ENCODE measurements around the gene OSBPL10.
A peak's percentile ranks its signal among the peaks of the same experiment; 100 is the strongest.
"Not testable (repeated sequence)": the region's sequence is repeated elsewhere in the genome, so short reads cannot be mapped to it uniquely, and the experiment has no call there.

Gene OSBPL10, protein sequence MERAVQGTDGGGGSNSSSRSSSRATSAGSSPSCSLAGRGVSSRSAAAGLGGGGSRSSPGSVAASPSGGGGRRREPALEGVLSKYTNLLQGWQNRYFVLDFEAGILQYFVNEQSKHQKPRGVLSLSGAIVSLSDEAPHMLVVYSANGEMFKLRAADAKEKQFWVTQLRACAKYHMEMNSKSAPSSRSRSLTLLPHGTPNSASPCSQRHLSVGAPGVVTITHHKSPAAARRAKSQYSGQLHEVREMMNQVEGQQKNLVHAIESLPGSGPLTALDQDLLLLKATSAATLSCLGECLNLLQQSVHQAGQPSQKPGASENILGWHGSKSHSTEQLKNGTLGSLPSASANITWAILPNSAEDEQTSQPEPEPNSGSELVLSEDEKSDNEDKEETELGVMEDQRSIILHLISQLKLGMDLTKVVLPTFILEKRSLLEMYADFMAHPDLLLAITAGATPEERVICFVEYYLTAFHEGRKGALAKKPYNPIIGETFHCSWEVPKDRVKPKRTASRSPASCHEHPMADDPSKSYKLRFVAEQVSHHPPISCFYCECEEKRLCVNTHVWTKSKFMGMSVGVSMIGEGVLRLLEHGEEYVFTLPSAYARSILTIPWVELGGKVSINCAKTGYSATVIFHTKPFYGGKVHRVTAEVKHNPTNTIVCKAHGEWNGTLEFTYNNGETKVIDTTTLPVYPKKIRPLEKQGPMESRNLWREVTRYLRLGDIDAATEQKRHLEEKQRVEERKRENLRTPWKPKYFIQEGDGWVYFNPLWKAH

GRCh38 chr3:31981206-31982181, at the start of gene OSBPL10, which contains the start of gene ZNF860:
TSS of gene OSBPL10 (minus strand) at chr3:31981262. CDS start at chr3:31981179, 83 bp downstream.
TSS of gene ZNF860 (plus strand) at chr3:31981750. CDS start at chr3:31989080, 7,330 bp downstream.
- DNase-seq (ENCODE audit: low spot score), result peak; percentile 63

DNA sequence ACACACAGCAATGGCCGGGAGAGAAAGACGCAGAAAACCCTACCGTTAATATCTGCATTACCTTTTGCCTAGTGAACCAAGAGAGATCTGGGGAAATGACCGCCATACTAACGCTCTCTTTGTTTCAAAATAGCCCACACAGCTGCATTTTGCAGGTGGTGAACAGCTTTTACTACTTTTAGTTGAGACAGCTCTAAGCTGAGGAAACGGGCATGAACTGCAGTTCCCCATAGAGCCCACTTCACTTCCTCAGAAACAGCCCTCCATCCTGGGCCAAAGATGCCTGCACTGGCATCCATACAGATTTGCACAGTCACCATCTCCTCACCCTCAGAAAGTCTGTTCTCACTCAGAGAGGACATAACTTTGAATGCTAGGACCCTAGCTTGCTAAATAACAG, 45.5 kb upstream of the OSBPL10 start:
- no peak for DNase-seq (ENCODE audit: low spot score)

- no peak for DNase-seq (ENCODE audit: low spot score)
Measured at GRCh38 chr3:32022947-32023346, 41.9 kb upstream of the OSBPL10 start.

- DNase-seq (ENCODE audit: low spot score), result no peak
Measured at GRCh38 chr3:32021748-32022147, 40.7 kb upstream of the OSBPL10 start.

DNA sequence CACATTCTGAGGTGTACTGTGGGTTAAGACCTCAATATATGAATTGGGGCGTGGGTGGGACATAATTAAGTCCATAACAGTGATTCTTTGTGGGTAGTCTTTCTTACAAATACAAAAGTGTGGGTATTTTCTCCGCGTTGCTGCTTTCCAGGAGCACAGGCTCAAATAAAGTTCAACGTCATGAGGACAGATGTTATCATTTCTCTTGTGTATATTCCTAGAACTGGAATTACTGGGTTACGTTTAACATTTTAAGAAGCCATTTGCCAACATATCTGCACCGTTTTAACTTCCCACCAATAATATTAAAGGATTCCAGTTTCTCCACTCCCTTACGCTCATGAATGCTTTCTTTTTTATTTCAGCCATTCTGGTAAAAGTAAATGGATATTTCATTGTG, 40.1 kb upstream of the OSBPL10 start:
- no peak for DNase-seq (ENCODE audit: low spot score)

GRCh38 chr3:32018757-32019564, 37.9 kb upstream of the OSBPL10 start:
- DNase-seq (ENCODE audit: low spot score), result peak; percentile 46

DNA sequence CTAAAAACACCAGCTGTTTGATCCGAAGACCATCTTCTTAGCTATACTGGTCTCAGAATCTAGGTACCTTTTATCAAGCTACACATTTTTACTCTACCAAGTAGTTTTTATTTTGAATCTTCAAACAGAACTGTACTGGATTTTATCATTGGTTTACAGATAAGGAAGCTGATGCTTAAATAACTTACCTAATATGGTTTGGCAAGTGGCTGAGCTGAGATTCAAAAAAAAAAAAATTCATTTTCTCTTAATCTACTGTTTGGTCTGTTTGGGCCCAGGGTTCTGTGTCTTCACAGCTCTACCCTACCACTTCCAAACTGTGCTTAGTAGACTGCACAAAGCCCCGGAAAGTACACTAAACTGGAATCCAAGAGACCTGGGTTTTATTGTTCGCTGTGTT, 36.2 kb upstream of the OSBPL10 start:
- no peak for DNase-seq (ENCODE audit: low spot score)

DNA sequence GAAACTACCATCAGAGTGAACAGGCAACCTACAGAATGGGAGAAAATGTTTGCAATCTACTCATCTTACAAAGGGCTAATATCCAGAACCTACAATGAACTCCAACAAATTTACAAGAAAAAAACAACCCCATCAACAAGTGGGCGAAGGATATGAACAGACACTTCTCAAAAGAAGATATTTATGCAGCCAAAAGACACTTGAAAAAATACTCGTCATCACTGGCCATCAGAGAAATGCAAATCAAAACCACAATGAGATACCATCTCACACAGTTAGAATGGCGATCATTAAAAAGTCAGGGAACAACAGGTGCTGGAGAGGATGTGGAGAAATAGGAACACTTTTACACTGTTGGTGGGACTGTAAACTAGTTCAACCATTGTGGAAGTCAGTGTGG, 34.6 kb upstream of the OSBPL10 start:
- DNase-seq (ENCODE audit: low spot score), result not testable (repeated sequence)

- DNase-seq (ENCODE audit: low spot score), result not testable (repeated sequence)
Measured at GRCh38 chr3:32010699-32011098, 29.6 kb upstream of the OSBPL10 start.

- DNase-seq (ENCODE audit: low spot score), result no peak
Measured at GRCh38 chr3:32009957-32010356, 28.9 kb upstream of the OSBPL10 start.

DNA sequence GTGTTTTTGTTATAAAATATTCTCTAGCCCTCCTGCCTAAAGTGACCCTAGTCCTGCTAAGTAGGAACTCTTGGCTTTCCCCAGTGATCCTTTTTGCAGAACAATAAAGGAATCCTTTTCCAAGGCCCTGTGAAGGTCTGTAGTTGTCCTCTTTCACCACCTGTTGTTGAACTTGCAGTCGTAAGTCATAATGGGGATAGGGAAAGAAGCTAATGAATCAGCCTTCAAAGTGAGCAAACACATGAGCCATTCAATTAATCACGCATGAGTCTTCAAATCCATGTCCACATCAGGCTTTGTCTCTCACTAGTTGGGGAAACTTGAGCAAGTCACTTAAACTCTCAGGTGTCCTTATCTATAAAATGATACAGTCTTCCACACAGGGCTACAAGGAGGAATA, 28.0 kb upstream of the OSBPL10 start:
- no peak for DNase-seq (ENCODE audit: low spot score)

DNA sequence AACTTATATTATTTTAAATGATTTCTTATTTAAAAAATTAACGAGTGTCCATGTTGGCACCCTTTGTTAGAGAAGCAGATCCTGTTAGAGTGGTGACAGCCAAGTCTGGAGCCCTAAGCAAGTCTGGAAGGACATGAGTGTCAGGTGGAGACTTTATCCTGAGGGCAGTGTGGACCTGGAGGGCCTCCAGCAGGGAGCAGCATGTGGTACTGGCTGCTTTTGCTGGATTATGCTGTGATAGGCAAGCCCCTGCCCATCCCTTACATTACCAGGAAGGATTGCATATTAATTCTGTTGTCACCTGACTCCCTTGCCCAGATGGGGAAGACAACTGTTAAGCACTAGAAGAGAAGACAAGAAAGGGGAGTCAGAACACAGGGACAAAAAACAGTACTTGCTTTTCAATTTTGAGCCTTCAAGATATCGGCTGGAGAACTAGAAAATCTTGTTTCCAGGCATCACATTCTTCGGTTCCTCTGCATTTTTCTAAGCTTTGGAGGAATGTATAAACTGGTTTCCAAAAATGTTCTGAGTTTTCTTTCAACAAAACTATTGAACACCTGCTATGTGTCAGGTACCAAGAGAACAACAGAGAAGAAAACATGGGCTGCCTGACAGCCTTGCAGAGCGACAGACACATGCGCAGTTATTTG, 23.2 kb upstream of the OSBPL10 start:
- DNase-seq (ENCODE audit: low spot score), result no peak

- DNase-seq (ENCODE audit: low spot score), result no peak
Measured at GRCh38 chr3:32003380-32003779, 22.3 kb upstream of the OSBPL10 start.

- no peak for DNase-seq (ENCODE audit: low spot score)
Measured at GRCh38 chr3:32002561-32003368, 21.7 kb upstream of the OSBPL10 start.

DNA sequence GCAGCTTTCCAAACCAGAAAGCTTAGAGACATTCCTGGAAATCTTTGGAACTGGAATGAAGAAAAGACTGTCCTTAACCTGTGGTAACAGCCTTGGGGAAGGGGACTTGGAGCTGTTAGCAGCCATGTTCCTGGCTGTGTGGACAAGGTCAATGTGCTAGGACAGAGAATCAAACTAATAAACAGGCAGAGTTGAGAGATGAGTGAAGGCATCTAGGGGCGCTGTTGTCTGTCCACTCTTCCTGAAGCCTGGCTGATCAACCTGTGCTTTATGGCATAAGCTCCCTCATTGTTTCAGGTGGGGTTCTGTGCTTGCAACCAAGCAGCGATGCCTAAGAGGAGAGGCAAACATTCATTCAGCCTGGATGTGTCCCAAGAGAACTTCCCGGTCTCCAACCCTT, 19.8 kb upstream of the OSBPL10 start:
- DNase-seq (ENCODE audit: low spot score), result no peak

- no peak for DNase-seq (ENCODE audit: low spot score)
Measured at GRCh38 chr3:31999907-32000439, 18.9 kb upstream of the OSBPL10 start.

- DNase-seq (ENCODE audit: low spot score), result no peak
Measured at GRCh38 chr3:31997500-31997899, 16.4 kb upstream of the OSBPL10 start.

DNA sequence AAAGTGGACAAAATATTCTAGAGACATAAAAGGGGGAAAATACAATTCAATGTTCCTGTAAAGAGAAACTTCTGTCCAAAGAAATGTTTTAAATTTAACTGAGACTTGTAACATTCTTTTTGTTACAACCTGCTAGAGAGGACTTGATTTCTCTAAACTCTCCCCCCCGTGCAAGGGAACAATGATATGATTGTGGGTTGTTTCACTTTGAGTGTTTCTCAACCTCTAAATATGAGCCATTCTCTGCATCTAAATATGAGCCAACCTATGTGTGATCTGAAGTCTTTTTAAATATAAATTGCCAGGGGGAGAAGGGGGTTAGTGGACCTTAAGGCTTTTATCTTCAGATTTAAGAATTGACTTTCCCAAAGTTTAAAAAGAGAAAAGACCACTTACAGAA, 15.1 kb upstream of the OSBPL10 start:
- no peak for DNase-seq (ENCODE audit: low spot score)

GRCh38 chr3:31995026-31995425, 14.0 kb upstream of the OSBPL10 start:
- DNase-seq (ENCODE audit: low spot score), result not testable (repeated sequence)
